Astrocyte of the cerebellum (primary cell): Measurements from ENCODE around the gene TGFBR3.
A peak's percentile ranks its signal among the peaks of the same experiment; 100 is the strongest.

ENCODE experiments used
- DNase-seq: peaks from one replicate; pipeline ENCODE4 v3.0.0-alpha.2; 2011; ENCODE audit warnings: low read depth
- H3K4me3 ChIP-seq: 2 replicates; pipeline ENCODE4 v1.5.1; 2011; ENCODE audit warnings: mild to moderate bottlenecking, low read depth, low read length, moderate library complexity
- CTCF ChIP-seq: IDR thresholded peaks from 2 replicates; pipeline ENCODE4 v1.5.1; 2012; ENCODE audit warnings: low read length, low read depth, moderate library complexity, mild to moderate bottlenecking; ENCODE audit errors: missing control alignments
- in situ Hi-C: cut with HindIII; loops from 2 replicates; pipeline ENCODE4 v1.10.0; 2017; ENCODE audit warnings: low sequenced_read_pairs

Gene TGFBR3

GRCh38 chr1:91684481-91685196 lies 201.3 kb downstream of the TGFBR3 start:
- no peak for TF ChIP-seq CTCF
- H3K4me3 ChIP-seq: no peak overlapping the region
- in situ Hi-C loops: no loop called here
- DNase-seq: peak; percentile 69

GRCh38 chr1:91683598-91683951 lies 202.4 kb downstream of the TGFBR3 start:
- TF ChIP-seq CTCF: no peak
- H3K4me3 ChIP-seq: no peak overlapping the region
- in situ Hi-C loops: no loop called here
- no peak for DNase-seq

- in situ Hi-C loops: no loop called here
- H3K4me3 ChIP-seq: no peak overlapping the region
- no peak for DNase-seq
- no peak for TF ChIP-seq CTCF
Observed at GRCh38 chr1:91682882-91683597, 202.9 kb downstream of the TGFBR3 start.

GRCh38 chr1:91680556-91681155 lies 205.3 kb downstream of the TGFBR3 start:
- H3K4me3 ChIP-seq: no peak overlapping the region
- no peak for TF ChIP-seq CTCF
- in situ Hi-C loops: no loop called here
- DNase-seq: no peak

- no peak for TF ChIP-seq CTCF
- no peak for DNase-seq
- no peak overlapping the region for H3K4me3 ChIP-seq
- in situ Hi-C loops: no loop called here
Observed at GRCh38 chr1:91679446-91679845, 206.5 kb downstream of the TGFBR3 start.

GRCh38 chr1:91676030-91676429 lies 209.9 kb downstream of the TGFBR3 start:
- TF ChIP-seq CTCF: no peak

More at GRCh38 chr1:91676030-91676429, 209.9 kb downstream of the TGFBR3 start:
- no peak for DNase-seq
- in situ Hi-C loops: no loop called here
- H3K4me3 ChIP-seq: no peak overlapping the region
